ENCODE results near the gene THSD4.
"Not testable (repeated sequence)": the region's sequence is repeated elsewhere in the genome, so short reads cannot be mapped to it uniquely, and the experiment has no call there.

THSD4 gene

GRCh38 chr15:71244250-71244649, 129.0 kb downstream of the THSD4 start:
- Histone ChIP-seq H3K27ac (no peak overlapping the region), H3K4me3 (no peak overlapping the region)

GRCh38 chr15:71245588-71245987, 130.3 kb downstream of the THSD4 start:
- H3K4me3 ChIP-seq: no peak overlapping the region
- H3K27ac ChIP-seq: no peak overlapping the region

GRCh38 chr15:71248386-71248785, 133.1 kb downstream of the THSD4 start:
- Histone ChIP-seq H3K4me3 (no peak overlapping the region), H3K27ac (no peak overlapping the region)

GRCh38 chr15:71249986-71250385, 134.7 kb downstream of the THSD4 start:
- Histone ChIP-seq H3K27ac (no peak overlapping the region), H3K4me3 (no peak overlapping the region)

GRCh38 chr15:71250936-71251583, 135.8 kb downstream of the THSD4 start:
- H3K27ac ChIP-seq: no peak overlapping the region

GRCh38 chr15:71251584-71252043, 136.3 kb downstream of the THSD4 start:
- H3K27ac ChIP-seq: no peak overlapping the region
- no peak overlapping the region for H3K4me3 ChIP-seq

More at GRCh38 chr15:71250936-71251583, 135.8 kb downstream of the THSD4 start:
- H3K4me3 ChIP-seq: no peak overlapping the region

GRCh38 chr15:71252044-71252739, 136.9 kb downstream of the THSD4 start:
- Histone ChIP-seq H3K27ac (no peak overlapping the region), H3K4me3 (no peak overlapping the region)

- Histone ChIP-seq H3K27ac (no peak overlapping the region), H3K4me3 (no peak overlapping the region)
Measured at GRCh38 chr15:71252740-71253047, 137.4 kb downstream of the THSD4 start.

GRCh38 chr15:71254491-71254890, 139.2 kb downstream of the THSD4 start:
- no peak overlapping the region for H3K27ac ChIP-seq
- H3K4me3 ChIP-seq: no peak overlapping the region

- Histone ChIP-seq H3K4me3 (no peak overlapping the region), H3K27ac (no peak overlapping the region)
Measured at GRCh38 chr15:71256934-71257664, 141.8 kb downstream of the THSD4 start.

GRCh38 chr15:71259866-71260265, 144.6 kb downstream of the THSD4 start:
- H3K27ac ChIP-seq: no peak overlapping the region

GRCh38 chr15:71261418-71261817, 146.1 kb downstream of the THSD4 start:
- Histone ChIP-seq H3K27ac (no peak overlapping the region), H3K4me3 (no peak overlapping the region)

More at GRCh38 chr15:71259866-71260265, 144.6 kb downstream of the THSD4 start:
- H3K4me3 ChIP-seq: no peak overlapping the region

GRCh38 chr15:71261909-71262308, 146.6 kb downstream of the THSD4 start:
- H3K27ac ChIP-seq: no peak overlapping the region
- H3K4me3 ChIP-seq: no peak overlapping the region

GRCh38 chr15:71262599-71262998, 147.3 kb downstream of the THSD4 start:
- no peak overlapping the region for H3K27ac ChIP-seq
- no peak overlapping the region for H3K4me3 ChIP-seq

GRCh38 chr15:71265606-71266005, 150.3 kb downstream of the THSD4 start:
- not testable (repeated sequence) for H3K27ac ChIP-seq, H3K4me3 ChIP-seq

- Histone ChIP-seq H3K27ac (no peak overlapping the region), H3K4me3 (no peak overlapping the region)
Measured at GRCh38 chr15:71271327-71271726, 156.1 kb downstream of the THSD4 start.

- no peak overlapping the region for H3K27ac ChIP-seq
- H3K4me3 ChIP-seq: no peak overlapping the region
Measured at GRCh38 chr15:71272932-71273331, 157.7 kb downstream of the THSD4 start.

- Histone ChIP-seq H3K27ac (no peak overlapping the region), H3K4me3 (no peak overlapping the region)
Measured at GRCh38 chr15:71273731-71274447, 158.6 kb downstream of the THSD4 start.

- Histone ChIP-seq H3K4me3 (no peak overlapping the region), H3K27ac (no peak overlapping the region)
Measured at GRCh38 chr15:71274448-71274798, 159.2 kb downstream of the THSD4 start.

GRCh38 chr15:71275098-71275497, 159.8 kb downstream of the THSD4 start:
- peak overlapping the region in 1 of 21 experiments; percentile 3 for H3K27ac ChIP-seq
- H3K4me3 ChIP-seq: no peak overlapping the region
